PC-3 (cell line): Measurements from ENCODE around the gene CHST11.

ENCODE experiments used
- CTCF ChIP-seq: fragments of 300-600 bp; sonication (generic); conservative IDR thresholded peaks from 2 replicates; pipeline ENCODE4 v1.5.1; 2017; ENCODE audit warnings: antibody characterized with exemption, low read depth, mild to moderate bottlenecking, low read length
- EZH2 ChIP-seq: fragments of 300-600 bp; sonication (generic); IDR thresholded peaks from one replicate; pipeline ENCODE4 v1.6.1; 2017; ENCODE audit warnings: antibody characterized with exemption, mild to moderate bottlenecking, low read length; ENCODE audit not compliant: unreplicated experiment

- TF ChIP-seq EZH2 (no peak), CTCF (no peak)
These were observed 2.1 kb downstream of the CHST11 start for GRCh38 chr12:104458694-104459367.
